ENCODE results near the gene PPARA.
A peak's percentile ranks its signal among the peaks of the same experiment; 100 is the strongest.
"Not testable (repeated sequence)": the region's sequence is repeated elsewhere in the genome, so short reads cannot be mapped to it uniquely, and the experiment has no call there.

Gene PPARA

DNA sequence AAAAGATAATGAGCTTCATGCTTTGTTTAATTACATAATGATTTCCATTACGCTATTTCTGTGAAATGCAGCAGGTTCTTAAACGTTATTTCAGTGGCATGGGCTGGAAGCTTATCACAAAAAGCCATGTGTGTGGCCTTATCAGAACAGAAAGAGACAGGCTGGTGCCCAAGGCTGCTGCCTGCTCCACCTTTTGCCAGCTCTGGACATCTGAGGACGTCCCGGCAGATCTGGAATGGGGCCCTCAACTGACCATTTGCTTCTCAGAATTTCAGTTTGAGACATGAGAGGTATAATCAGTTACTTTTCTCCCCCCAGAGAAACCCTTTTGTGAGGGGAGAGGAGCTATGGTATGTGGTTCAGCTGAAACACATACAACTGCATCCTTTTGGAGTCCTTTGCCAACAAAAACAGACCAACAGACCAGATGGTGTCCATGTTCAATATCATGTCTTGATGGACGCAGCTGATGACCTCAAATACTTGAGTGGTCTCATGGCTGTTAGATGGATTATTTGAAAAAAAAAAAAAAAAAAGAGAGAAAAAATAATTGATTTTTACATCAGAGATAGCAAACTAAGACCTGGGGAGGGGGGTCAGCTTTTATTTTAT lies 91.2 kb downstream of the PPARA start:
- no peak for DNase-seq (ENCODE audit: low read depth in 2 of 2)

DNA sequence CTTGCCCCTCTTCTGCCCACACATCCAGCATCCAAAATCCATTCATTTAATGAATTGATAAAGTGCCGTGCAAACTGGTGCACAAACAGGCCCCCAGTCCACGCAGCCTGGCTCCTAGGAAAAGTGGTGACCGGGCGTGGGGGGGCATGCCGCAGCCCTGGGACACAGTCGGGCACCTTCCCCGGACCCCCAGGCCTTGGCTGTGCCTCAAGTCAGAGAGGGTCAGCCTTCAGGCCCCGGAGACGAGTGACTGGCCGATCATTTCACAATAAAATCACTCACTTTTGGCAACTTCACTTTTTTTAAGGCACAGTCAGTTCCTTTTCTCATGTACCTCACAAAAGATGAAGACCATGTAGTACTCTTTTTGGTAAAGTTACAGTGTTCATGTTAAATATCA lies 91.8 kb downstream of the PPARA start:
- DNase-seq (ENCODE audit: low read depth in 2 of 2): no peak

DNA sequence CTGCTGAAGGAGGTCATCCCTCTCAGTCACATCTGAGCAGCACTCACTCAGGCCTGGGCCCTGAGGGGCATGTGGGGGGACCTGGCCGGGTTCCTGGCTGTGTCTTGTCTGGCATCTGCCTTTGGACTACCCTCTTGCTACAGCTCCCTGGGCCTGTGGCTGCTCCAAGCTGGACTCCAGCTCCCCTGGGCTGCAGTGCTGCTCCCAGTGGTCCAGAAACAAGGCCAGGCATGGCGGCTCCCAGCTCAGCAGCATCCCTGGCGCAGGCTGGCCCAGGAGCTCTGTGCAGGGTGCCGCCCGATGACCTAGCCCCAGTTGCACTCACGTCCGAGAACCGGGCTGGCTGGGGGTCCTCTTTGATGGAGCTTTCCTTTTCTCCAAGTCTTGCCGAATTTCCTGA lies 94.4 kb downstream of the PPARA start:
- no peak for DNase-seq (ENCODE audit: low read depth in 2 of 2)

DNA sequence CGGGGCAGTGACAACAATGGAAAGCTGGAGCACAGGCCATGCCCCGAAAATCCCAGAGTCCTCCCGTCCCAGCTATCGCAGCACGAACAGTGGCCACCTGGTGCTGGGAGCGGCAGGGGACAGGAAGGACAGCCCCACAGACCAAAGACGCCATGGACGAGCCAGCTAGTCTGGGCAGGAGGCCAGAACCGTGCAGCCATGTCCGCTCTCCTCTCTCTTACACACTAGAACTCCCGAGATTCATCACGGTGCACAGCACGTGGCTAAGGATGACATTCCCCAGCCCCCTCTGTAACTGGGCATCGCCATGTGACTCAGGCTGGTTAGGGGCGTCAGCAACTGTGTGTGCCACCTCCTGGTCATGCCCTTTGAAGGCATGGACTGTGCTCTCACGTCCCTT lies 95.2 kb downstream of the PPARA start:
- DNase-seq (ENCODE audit: low read depth in 2 of 2): no peak

DNA sequence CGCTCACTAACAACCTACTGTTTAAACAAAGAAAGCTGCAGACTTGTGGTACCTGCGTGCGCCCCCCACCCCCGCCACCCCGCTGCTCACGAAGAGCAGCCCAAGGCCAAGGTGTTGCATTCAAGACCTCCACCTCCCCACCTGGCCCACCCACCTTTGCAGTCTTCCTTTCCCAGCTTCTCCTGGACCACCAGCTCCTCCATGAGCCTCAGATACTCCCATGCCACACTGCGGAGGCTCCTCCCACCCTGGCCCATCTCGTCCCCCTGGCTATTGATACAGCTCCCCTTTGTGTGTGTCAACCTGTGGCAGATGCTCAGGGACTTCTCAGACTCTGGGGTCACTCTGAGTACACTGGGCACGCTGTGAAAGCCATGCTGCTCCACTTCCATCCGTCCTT lies 95.9 kb downstream of the PPARA start:
- no peak for DNase-seq (ENCODE audit: low read depth in 2 of 2)

DNA sequence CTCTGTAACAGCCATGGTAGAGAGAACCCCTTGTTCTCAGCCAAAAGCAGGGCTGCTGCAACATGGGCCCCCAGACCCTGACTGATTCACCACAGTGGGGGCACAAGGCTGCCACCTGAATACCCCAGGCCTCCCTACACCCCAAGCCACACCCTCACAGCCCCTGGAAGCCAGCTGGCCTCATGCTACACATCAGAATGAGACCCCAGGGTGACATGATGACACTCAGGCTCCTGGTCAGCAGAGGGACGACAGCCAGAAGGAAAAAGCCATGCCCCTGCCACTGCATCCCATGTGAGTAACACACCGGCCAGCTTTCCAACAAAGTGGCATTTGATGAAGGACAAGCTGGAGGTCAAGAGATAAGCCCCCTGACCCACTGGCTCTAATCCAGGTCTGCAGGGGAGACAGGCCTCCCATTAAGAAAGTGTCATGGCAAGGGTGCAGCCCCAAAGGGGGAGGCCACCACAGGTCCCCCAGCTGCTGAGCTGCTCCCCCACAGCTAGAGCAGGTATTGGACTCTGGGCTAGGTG lies 97.2 kb downstream of the PPARA start:
- DNase-seq (ENCODE audit: low read depth in 2 of 2): no peak

DNA sequence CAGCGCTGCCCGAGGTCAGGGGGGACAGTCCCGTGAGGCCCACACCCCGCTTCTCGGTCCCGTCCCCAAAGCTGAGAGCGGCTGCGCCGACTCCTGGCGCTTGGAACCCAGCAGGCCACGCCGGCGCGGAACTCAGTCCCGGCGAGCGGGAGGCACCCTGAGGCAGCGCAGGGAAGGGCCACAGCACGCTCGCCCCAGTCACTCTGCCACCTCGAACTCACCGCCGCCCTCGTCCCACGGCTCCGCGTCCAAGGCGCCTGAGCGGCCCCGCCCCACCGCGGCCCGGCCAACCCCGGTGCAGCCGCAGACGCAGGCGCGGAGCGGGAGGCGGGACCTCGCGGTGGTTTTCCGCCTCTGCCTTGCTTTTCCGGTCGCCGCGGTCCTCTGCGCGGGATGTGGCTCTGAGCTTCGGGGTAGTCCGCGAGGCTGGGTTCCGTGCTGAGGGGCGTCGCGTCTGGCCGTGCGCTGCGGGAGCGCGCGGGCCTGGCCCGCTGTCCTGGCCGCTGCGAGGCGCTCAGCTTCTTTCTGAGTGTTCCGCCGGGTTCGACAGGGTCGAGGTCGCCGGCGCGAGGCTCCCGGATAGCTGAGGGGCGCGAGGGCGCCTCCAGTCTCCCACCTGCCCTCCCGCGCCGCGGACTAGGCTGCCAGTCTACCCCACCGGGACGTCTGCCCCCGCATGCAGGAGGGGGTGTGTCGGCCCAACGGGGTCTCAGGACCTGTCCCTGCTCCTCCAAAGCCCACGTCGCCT lies 99.9 kb downstream of the PPARA start, which contains the start of gene CDPF1:
TSS of gene CDPF1 (minus strand) at position 259 of the 748 bp plus-strand sequence. CDS start 2,009 bp downstream, outside the sequence.
- peak; percentile 88 to 93 for DNase-seq (ENCODE audit: low read depth in 2 of 2)

DNA sequence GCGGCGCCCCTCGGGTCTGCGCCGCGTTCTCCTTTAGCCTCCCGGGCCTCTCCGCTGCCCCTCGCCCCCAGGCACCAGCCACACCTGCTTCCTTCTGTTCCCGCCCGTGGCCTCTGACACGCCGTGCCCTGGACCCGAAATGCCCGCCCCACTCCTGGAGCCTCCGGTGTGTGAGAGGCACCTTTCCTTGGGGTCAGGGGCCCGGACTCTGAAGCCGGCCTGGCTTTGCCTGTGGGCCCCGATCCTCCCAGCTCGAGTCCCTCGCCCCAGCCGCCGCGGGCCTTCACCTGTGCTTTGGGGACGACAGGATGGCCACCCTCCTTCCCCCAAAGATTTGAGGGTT lies 100.4 kb downstream of the PPARA start:
- DNase-seq (ENCODE audit: low read depth in 2 of 2): no peak

DNA sequence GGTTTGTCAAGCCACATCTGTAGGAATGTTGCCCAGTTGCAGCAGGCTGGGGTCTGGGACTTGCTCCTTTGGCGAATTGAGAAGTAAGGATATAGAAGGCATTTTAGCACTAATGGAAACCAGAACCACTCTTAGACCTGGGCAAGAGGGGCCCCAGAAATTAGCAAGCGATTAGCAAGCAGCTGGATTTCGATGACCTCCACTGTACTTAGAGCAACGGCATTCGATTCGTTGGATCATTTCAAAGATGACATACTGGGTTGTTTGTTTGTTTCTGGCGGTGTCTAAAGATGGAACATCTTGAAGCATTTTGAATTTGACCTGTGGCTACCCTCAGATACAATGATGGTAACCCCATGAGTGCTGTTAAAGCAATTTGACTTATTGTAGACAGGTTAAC lies 100.9 kb downstream of the PPARA start:
- no peak for DNase-seq (ENCODE audit: low read depth in 2 of 2)

DNA sequence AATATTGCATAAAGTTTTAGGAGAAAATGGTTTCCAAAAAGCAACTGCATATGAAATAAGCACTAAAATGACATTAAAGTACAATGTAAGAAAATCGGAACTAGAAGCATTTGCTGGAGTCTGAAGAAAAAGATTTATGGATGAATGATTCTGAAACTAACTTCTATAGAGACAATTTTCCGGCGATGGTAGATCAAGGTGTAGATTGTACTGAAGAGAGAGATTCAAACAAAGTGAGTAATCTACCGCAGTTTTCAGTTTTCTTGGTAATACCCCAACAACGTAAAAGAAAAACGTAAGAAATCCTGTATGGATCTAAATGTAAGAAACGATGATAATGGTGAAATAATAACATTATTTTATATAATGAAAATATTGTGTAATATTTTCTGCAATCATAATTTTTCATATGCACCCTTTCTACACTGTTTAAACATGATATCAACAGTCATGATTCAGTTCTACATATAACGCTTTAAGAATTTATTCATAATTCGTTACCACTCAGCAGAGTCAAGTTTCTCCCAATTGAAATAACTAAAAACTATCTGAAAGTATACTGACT lies 101.6 kb downstream of the PPARA start:
- DNase-seq (ENCODE audit: low read depth in 2 of 2): no peak

DNA sequence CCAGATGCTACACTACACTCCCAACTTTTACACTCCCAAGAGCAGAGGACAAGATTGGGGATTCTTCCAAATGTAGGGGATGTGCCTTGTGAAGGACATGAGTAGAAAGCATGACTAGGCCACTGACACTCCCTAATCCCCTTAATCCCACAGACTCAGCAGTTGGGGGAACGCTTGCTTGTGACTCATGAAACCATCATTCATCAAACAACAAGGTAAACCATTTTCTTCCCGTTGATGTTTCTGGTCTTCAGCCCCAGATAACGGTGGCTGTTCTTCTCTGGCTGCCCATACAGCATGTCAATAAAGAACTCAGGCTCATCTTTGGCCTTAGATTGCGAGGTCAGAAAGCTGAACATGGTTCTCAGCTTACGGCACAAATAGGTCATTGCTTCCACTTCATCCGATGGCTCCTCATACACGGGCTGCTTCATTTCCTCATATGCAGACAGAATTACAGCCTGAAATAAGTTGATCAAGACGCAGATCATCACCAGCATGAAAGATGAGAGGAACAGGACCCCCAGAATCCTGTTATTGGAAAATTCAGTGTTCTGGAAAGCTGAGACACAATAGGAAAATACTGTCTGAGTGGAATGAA lies 106.1 kb downstream of the PPARA start:
- DNase-seq (ENCODE audit: low read depth in 2 of 2): no peak

DNA sequence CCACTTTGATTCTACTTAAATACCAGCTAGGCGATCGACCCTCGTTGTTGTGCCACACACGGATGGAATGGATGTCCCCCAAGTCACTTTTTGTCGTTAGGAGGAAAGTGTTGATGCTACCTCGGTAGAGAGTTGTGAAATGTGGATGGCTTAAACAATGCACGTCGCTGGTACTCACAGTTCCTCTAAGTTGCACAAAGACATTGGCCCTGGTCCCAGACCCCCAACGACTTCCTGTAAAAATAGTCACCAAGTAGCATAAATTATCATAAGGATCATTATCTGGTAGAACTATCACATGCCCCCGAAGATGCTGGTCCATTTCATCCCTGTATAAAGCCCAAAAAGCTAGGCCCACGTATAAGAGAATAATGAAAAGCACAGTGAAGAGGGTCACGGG lies 109.0 kb downstream of the PPARA start:
- DNase-seq (ENCODE audit: low read depth in 2 of 2): no peak

DNA sequence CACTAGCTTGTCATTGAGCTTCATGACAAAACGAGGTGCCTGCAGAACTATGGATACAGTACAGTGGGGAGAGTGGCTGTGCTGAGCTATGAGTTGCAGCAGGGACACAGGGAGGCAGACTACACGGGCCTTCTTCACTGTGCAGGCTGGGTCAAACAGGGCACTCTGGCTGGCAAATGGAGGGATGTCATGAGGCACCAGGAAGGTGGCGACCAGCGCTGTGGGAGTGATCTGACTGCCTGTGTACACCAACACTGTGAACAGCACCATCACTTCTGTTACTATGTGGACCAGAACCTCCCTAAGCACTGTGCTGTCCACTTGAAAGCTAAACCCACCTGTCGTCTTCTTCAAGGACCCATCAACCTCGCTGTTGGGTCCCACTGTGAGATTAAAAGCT lies 109.7 kb downstream of the PPARA start:
- no peak for DNase-seq (ENCODE audit: low read depth in 2 of 2)

DNA sequence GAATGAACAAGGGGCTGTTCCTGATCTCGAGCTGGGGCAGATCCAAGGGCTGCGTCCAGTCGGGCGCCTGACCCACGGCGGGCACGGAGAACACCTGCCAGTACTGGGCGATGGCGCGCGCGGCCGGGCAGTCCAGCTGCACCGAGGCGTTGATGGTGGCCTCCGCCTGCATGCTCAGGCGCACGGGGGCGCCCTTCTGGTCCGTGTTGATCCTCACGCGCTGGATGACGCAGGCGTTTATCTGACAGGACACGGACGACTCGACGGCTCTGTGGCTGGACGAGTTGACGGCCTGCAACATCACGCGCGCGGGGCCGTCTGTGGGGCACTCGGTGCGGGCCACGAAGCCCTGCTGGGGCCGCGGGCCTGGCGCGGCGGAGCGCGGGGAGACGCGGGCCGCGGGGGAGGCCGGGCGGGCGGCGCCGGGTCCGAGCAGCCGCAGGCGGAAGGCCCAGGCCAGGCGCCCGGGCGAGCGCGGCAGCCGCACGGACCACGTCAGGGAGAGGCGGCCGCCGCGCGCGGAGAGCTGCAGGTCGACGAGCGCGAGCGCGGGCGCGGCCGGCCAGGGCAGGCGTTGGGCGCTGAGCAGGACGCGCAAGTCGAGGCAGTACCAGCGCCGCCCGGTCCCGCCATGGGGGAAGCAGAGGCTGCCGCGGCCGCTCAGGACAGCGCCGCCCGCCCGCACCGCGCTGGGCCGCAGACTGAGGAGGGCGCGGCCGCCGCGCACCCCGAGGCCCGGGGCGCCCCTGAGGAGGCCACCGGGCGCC lies 112.3 kb downstream of the PPARA start:
- DNase-seq (ENCODE audit: low read depth in 2 of 2): peak in 1 of 2 donors; percentile 34

DNA sequence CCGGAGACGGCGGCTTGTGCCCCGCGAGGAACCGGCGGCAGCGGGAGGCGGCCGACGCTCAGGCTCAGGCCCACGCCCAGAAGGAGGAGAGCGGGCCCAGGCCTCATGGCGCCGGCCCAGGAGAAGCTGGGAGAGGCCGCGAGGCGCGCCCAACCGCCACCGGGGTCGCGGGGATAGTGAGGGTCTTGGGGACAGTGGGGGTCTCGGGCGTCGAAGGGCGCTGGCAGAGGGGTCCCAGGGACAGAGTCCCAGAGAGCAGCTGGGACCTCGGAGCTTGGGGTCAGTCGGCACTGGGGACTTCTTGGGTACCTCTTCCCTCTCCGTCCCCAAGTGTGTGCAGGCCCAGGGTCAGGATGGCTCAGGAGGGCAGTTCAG lies 112.9 kb downstream of the PPARA start, which contains the start of gene PKDREJ:
TSS of gene PKDREJ (minus strand) at position 128 of the 375 bp plus-strand sequence. CDS start at position 107, 21 bp downstream.
- no peak for DNase-seq (ENCODE audit: low read depth in 2 of 2)

DNA sequence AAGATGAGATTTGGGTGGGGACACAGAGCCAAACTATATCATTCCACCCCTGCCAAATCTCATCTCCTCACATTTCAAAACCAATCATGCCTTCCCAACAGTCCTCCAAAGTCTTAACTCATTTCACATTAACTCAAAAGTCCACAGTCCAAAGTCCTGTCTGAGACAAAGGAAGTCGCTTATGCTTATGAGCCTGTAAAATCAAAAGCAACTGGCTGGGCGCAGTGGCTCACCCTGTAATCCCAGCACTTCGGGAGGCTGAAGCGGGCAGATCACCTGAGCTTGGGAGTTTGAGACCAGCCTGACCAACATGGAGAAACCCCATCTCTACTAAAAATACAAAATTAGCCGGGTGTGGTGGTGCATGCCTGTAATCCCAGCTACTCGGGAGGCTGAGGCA lies 114.2 kb downstream of the PPARA start:
- not testable (repeated sequence) for DNase-seq (ENCODE audit: low read depth in 2 of 2)

DNA sequence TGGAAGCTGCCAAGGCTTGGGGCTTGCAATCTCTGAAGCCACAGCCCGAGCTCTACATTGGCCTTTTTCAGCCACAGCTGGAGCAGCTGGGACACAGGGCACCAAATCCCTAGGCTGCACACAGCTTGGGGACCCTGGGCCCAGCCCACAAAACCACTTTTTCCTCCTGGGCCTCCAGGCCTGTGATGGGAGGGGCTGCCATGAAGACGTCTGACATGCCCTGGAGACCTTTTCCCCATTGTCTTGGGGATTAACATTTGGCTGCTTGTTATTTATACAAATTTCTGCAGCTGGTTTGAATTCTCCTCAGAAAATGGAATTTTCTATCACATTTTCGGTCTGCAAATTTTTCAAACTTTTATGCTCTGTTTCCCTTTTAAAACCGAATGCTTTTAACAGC lies 115.3 kb downstream of the PPARA start:
- not testable (repeated sequence) for DNase-seq (ENCODE audit: low read depth in 2 of 2)

DNA sequence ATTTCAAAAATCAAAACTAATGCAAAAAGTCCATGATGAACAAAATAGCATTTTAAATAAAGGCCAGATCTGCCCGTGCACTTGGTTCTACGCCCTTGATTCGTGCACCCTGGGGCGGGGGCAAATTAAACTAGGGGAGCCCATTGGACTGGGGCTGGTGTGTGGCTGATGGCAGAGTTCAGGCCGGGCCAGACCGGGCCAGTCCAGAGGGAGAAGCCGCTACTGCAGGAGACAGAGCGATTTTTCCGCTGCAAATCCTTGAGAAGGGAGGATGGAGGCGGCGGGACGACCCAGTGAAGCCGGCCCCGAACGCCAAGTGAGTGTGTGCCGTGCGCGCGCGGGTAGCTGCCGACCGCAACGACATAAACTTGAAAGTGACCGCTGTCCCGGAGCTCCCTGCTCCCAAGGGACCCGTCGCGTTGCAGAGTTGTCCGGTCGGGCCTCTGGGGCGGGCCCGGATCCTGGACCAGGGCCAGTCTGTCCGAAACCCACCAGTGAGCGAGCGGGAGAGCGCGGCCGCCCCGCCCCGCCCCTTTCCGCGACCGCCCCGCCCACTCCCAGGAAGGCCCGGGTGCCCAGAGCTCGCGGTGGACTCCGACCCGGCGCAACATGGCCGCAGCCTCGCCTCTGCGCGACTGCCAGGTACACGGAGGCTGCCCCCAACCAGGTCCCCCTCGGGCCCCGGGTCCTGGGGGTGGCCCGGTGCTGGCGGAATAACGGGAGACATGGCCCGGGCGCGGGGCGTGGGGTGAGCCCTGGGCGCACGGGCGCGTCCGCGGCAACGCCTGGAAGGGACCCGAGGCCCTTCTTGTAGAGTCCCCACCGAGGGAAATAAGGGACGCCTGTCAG lies 117.3 kb downstream of the PPARA start, which contains the start of gene TTC38:
TSS of gene TTC38 (plus strand) at position 578 of the 849 bp plus-strand sequence. CDS start at position 610, 32 bp downstream.
- peak in 1 of 2 donors; percentile 21 for DNase-seq (ENCODE audit: low read depth in 2 of 2)

DNA sequence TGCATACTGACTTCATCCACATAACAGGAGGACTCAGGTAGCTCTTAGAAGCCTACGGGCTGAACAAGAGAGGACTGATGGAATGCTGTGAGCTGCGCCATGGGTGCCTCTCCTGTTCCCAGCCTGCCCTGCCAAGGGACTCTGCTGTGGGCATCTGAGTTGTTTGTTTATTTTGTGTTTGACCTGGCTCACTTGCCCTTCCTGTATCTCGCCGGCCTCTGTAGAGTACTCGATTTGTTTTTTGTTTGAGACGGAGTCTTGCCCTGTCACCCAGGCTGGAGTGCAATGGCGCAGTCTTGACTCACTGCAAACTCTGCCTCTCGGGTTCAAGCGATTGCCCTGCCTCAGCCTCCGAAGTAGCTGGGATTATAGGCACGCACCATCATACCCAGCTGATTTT lies 119.2 kb downstream of the PPARA start:
- DNase-seq (ENCODE audit: low read depth in 2 of 2): no peak

DNA sequence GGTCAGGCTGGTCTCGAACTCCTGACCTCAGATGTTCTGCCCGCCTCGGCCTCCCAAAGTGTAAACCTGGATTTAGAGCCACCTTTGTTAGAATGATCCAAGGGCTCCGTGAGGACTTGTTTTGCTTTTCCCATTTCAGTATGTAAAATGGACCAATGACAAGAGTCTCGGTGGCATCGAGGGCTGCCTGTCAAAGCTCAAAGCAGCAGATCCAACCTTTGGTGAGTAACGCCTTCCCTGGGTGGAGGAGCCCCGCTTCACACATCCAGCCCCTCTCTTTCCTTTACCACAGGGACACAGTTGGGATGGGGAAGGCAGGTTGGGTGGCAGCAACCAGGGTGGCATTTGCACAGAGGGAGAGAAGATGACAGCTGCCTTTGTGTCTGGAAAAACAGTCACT lies 121.9 kb downstream of the PPARA start:
- DNase-seq (ENCODE audit: low read depth in 2 of 2): no peak
